HuH-7 (cell line): ENCODE measurements around the gene CLEC16A.

Source experiments
- DNase-seq: peaks from one replicate; pipeline ENCODE4 v3.0.0; 2011; ENCODE audit warnings: low spot score

Gene CLEC16A

DNA sequence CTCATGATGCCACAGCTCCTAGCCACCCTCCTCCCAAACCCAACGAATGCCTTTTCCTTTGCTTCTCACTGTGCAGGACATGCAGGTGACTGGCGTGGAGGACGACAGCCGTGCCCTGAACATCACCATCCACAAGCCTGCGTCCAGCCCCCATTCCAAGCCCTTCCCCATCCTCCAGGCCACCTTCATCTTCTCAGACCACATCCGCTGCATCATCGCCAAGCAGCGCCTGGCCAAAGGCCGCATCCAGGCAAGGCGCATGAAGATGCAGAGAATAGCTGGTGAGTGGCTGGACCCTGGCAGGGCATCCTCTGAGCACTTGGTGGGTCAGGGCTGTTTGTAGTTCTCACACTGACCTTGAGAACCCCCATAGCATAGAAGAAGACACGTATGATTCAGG is 179.3 kb downstream of the CLEC16A start:
- no peak for DNase-seq

DNA sequence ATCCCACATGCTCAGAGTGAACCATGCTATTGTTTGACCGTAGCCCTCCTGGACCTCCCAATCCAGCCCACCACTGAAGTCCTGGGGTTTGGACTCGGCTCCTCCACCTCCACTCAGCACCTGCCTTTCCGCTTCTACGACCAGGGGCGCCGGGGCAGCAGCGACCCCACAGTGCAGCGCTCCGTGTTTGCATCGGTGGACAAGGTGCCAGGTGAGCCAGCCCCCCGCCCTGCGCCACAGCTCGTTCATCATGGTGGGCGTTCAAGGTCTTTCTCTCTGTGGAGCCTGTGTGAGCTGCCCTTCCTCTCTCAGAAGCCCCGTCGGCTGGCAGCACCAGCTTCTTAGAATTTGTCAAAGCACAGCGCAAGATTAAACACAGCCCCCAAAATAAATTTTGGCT is 181.6 kb downstream of the CLEC16A start:
- DNase-seq: no peak

DNA sequence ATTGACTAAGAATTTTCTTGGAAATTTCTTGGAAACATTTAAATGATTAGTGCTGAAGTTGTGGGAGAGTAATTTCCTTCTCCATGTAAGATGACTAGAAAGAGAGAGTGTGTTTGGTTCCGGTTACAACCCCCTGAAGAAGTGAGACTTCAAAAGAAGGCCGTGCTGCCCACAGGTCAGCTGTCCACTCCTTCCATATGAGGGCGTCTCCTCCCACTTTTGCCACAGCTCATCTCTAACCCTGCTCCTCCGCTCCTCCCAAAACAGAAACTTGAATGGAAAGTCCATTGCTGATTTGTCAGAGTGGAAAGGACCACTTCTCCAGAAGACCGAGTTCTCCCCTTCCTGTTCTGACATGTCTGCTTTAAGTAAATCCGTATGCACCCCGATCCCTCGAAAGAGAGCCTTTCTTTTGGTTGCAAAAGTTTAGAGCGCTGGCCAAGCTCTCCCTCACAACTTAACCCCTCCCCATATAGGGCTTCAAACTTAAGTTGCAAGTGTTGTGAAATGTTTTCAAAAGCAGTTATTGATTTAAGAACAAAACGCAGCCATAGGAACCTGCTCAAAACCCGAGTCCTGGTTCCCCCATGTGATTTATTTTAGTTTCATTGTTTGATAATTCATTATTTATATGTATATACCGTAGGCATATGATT is 182.2 kb downstream of the CLEC16A start:
- no peak for DNase-seq

DNA sequence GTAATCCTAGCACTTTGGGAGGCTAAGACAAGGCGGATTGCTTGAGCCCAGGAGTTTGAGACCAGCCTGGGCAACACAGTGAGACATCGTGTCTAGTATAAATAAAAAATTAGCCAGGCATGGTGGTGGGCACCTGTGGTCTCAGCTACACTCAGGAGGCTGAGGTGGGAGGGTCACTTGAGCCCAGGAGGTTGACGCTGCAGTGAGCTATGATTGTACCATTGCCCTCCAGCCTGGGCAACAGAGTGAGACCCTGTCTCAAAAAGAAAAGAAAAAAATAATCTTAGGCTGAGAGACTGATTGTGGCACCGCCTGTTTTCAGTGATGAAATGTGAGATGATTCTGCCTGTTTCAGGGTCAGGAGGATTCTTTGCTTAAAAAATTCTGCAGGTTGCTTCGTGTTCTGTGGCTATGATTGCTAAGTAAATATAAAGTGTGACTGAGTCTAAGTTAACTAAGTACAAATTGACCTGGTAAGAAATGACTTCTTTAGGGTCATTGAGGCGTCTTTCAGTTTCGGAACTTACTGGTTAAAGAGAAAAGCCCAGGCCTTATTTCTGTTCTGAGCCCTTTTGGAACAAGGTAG is 183.3 kb downstream of the CLEC16A start:
- no peak for DNase-seq

DNA sequence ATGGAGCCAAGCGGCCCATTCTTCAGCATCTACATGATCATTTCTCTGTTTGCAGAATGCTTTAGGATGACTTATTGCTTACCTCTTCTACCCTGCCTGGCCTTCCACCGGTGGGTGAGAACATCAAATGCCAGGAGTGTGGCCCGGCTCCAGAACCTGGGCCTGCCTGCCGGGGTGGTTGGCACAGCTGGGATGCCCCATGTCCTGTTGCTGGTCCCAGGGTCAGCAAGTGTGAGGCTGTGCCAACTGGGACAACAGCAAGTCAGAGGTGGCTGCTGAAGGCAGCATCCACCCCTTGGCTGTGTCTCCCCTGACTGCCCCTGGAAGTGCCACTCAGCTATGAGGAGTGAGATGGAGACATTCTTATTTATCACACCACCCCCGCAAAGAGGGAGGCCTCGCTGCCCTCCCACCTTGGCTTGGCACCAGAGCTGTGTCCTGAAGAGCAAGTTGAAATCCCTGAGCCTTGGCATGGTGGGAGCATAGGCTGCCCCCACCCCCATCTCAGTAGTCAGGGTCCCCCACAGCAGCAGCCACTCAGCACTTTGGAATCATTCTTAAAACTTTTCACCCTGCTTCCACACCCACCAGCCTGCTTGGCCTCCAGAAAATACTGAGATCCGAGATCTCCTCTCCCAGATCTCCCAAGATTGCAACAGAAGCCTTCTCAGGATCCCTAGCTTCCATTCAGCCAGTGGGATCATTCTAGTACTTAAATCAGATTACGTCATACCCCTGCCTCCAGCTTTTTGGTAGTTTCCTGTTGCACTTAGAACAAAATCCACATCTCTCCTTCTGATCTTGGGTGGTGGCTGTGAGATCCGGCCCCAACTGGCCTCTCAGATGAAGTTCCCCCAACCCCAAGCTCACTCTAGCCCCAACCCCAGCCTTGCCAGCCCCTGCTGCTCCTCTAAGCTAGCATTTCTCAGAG is 184.1 kb downstream of the CLEC16A start:
- DNase-seq: no peak

DNA sequence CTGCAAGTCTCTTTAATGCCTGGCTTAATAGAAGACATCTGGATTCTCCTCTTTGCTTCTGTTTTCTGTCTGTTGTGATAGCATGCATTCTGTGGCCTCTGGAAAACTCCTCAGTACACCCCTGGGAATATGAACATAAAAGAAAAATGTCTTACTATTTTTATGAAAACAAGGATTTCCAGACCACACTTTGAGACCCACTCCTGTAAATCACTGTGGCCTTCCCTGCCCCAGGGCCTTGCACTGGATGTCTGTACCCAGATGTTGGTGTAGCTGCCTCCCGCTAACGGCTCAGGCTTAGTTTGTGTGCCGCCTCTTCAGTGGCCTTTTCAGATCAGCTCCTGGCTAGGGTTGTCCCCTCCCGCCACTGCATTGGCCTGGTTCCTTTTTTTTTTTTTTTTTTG is 185.0 kb downstream of the CLEC16A start:
- no peak for DNase-seq

DNA sequence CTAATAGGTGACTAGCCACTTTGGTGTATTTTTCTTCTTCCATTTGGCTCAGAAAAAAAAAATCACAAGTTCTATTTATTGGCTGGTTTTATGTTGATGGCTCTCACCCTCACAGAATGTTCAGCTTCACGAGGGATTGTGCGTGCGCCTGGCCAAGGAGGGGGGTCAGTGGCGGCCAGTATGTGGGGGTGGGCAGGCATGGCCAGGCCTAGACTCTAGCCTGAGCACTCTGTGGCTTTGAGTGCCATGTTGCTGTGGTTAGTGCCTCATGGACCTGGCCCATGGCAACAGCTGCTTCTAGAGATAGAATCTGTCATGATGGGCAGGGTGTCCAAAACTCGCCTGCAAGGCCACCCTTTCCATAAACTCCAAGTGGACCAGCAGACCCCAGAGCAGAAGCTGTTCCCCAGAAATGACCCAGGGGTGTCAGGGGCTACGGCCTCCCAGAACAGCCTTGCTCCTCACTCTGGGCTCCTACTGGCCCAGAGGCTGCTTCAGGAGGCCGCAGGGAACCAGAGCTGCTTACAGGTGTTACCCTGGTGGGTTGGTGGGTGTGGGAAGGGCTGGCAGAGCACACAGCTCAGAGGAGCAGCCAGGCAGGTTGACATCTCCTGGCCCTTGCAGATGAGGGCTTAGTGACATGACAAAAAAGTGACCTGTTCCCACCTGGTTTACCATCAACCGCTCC is 186.8 kb downstream of the CLEC16A start:
- no peak for DNase-seq

DNA sequence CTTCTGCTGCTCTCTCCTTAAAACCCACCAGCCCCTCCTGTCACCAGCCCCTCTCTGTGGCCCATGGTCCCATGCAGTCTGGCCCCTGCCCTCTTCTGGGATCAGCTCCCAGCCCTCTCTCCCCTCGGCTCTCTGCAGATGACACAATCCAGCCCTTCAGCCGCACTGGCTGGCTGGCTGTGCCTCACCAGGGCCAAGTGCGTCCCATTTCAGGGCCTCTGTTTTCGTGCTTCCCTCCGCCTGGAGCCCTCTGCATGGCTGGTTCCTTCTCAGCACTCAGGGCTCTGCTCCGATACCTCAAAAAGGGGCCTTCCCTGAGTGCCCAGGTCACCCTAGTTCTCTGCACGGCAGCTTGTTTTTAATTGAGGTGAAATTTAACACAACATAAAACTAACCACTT is 187.3 kb downstream of the CLEC16A start:
- no peak for DNase-seq

DNA sequence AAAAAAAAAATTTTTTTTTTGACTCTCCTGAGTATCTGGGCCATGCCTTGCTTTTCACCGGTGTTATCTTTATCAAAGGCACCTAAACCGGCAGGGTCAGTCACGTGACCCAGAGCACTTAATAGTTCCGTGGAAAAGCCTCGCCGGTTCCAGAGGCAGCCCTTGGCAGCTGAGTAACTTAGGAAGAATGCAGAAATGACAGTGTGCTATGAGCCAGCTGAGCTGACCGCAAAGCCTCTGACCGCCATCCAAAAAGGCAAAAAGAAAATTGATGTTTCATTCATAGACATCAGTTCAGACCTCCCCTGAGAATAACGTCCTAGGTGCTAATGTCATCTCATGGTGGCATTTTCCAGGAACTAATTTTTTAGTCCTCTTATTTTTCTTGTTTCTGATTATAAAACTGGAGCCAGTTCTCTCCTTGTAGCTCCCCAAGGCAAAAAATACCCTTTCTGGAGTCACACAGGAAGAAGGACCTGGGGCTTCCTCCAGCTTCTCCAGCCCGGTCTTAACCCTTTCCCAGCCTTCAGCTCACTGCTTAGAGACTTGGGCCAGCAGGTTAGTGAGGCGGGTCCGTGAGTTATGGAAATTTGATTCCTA is 189.1 kb downstream of the CLEC16A start:
- no peak for DNase-seq

DNA sequence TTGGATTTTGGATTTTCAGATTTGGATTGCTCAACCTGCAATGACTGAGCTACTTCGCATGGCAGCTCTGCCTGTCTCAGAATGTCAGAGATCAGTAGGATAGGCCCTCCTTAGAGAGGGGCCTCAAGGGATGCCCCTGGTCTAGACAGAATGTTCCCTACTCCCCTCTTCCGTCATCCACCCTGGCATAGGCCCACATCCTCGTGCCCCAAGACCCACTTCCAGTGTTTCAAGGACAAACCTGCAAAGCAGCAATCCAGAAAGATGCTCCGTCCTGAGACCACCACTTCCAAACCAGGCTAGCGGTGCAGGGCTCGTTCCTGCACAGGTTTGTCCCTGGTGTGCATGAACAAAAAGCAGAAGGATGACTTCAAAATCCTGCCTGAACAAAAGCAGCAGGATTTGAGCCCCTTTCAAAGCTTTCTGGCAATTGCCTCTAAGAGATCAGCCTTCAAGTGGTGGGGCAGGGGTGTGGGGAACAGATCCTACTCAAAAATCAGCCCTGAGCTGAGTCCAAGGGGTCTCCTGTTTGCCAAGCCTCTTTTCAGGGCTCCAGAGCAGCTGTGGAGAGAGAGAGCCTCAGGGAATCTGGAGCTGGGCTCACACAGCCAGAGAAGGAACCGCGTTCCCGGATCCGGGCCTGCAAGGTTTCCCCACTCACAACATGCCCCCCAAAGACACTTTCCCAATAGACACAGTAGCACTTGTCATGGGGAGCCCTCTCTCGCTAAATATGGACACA is 190.5 kb downstream of the CLEC16A start:
- no peak for DNase-seq

DNA sequence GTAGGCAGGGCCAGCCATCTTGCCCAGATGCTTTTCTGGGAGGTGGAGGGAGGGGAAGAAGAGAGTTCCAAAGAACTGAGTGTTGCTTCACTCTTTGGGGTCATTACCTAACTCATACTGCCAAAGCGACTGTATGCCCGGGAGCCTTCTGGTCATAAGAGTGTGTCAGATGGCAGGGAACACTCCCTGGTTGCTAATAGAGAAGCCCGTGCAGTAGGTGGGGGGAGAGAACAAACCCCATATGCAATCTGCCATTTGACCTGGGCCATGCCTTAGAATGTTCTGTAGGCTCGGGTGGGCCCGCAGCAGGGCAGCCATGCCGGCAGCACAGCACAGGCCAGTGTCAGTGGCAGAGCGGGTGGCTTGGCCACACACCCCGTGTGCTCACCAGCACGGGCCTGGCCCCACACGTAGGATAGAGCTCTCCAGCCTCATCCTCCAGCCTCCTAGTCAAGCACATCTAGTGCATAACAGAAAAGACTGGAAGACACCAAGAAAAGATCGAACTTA is 191.2 kb downstream of the CLEC16A start:
- DNase-seq: no peak

DNA sequence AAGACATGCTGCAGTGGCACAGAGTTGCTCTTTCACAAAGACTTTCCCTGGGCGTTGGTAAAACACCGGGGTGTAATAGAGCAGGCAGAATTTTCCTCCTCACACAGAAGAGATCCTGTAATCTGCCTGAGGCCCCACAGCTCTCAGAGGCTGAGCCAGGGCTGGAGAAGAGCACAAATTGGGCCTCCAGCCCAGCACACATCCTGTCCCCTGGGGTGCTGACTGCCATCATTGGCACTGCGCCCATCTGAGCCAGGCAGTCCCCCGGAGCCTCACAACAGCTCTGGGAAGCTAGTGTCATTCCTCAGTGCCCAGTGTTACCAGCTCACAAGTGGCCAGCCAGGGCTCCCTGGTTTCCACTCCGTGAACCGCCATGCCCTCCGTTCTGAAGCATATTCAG is 192.2 kb downstream of the CLEC16A start:
- DNase-seq: no peak

DNA sequence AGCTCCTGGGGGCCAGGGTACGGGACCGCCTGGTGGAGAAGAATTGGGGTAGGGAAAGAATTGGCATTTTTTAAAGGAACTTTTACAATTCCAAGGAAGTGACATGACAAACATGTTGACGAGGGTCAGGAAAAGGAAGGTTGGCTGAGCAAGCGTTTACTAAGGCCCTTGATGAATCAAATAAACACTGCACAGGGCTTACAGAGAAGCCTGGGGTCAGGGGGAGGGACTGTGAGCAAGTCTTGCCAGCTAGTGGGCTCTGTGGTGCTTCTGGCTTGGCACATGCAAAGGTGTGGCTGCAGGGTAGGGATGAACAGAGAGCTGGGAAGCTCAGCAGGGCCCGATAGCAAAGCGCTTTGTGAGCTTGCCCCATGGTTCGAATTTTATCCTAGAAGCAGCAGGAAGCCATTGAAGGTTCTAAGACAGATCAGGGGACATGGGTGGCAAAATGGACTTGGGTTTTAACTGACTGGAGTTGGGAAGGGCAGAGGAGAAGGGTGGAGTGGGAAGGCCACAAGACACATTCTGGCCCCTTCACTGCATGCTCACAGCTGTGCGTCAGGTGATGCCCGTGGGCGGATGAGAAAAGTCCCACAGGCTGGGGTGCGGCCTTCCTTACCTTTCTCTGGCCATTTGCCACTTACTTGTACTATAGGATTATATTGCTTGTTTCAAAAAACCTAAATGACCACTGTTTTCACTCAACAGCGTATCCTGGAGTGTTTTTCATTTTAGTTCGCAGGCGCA is 193.8 kb downstream of the CLEC16A start:
- no peak for DNase-seq

DNA sequence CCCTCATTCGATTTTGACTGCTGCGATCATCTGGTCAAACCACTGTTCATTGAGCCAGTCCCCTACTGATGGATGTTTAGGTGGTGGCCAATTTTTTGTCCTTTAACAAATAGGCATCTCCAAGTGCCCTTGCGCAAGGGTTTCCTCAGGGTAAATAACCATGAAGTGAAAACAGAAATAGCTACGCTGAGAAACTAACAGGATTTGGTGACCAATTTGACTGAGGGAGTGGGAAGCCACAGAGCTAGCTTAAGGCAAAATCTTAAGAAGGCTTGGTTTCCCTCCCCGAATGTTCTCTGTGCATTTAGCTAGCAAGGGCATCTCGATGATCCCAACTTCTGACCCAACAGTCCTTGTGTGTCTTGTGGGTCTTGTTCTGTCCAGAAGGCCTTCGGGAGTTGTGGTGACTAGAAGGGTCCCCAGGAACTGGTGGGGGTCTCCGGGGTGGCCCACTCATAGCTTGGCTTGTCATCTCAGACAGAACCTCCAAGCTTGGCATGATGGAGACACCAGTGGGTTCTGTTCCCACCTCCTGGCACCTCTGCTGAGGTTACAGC is 194.5 kb downstream of the CLEC16A start:
- DNase-seq: no peak

DNA sequence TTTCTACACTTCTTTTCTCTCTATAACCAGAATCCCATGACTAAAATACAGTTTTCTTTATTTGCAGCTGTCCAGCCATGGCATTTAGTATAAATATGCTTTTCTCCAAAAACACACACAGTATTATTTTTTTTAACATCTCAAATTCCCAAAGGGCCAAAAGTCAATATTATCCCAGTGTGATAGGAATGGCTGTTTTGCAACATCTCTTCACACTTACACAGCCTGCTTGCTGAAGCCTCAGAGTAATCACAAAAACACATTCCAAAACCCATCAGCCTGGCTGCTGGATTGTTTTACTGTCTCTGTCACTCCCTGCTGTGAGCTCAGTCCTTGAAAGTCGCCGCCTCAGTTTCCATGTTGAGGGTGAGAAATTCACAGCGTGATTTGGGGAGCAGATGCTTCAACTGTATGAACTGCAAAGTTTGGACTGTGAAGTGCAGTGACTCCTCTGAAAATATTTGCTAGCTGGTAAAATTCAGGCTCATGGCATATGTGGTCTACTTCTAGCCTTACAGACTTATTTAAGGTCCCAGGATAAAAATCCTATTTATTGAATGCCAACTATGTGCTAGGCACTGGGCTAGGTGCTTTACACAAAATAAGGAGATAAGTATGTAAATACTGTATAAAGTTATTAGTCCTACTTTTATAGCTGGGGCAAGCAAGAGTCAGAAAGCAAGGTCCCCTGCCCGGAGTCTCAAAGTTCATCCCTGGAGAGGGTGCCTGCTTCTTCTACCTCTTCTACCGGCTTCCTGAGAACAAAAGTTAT is 195.1 kb downstream of the CLEC16A start:
- DNase-seq: peak; percentile 70

DNA sequence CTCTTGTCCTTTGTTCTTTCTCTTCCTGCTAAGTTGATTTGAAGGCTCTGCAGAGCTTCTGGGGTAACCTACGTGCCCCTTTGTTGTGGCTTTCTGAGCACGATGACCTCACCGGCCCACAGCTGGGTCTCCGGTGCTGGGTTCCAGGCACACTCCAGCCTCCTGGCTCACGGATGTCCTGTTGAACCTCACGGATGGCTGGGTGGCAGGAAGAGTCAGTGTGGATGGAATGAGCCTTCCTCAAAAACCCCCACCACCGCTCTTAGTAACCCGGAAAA is 195.7 kb downstream of the CLEC16A start:
- DNase-seq: no peak

DNA sequence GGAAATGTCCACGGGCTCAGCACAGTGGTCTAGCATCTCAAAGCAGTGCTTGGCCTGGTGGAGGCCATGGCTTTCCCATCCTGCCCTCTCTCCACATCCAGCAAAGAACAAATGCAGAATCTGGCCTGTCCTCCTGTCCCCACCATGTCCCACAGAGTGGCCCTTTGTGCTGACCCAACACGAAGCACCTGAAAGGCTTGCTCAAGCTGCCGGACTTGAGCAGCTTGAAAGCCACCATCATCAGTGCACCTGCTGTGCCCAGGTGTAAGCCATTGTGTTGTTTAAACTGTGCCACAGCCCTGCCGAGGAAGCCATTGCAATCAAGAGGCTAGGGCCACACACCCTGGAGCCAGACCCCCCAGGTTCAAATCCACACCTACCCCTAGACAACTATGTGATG is 196.1 kb downstream of the CLEC16A start:
- no peak for DNase-seq

DNA sequence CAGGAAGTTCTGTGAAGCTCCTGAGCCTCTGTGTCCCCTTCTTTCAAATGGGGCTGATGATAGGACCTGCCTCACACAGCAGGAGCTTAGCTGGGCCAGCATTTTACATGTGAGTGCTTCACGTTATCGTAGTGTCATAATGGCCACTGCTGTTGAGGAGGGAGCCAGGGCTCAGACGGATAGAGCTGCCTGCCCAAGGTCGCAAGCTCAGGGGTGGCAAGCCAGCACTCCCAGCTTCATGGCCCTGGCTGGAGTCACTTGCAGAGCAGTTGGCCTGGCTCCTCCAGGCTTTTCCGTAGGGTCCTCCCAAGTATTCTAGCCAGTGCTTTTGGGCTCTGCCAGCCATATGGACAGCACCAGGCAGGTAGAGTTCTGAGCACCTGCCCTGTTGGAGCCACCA is 196.5 kb downstream of the CLEC16A start:
- DNase-seq: no peak

DNA sequence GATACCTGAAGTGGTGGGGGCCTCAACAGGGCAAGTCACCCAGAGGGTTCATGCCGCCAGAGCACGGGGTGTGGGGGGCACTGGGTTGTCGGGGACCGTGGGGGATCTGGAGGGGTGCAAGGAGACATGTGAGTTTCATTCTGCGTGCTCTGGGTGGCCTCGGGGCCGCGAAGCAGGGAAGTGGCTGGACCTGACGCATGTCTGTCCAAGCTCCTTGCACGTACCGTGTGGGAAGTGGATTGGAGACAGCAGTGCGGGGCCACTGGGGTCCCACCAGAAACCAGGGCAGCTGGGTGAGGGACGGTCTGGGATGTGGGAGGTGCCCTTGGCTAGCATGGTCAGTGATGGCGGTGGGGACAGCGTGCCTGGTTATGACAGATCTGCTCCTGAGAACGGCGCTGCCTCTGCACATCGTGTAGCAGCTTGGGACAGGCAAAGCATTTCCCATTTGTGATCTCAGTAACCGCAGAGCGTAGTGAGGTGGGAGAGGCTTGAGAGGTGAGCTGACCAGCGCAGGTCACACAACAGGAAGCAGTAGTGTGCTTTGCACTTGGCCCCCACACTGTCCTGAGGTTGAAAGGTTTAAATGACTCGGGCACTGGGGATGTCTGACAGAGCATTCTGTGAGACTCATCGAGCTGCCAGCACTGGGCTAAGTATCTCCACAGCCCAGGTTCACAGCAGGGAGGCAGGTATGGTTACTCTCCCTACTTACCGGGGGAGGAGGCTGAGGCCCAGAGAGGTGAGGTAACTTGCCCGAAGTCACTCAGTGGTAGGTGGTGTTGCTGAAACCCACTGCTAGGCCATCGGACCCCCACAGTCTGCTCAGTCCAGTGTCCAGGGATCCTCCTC is 197.3 kb downstream of the CLEC16A start:
- DNase-seq: no peak
